Stomach (tissue), 4 donors: Measurements from ENCODE around the gene CAV2.

Experiments used
- EP300 ChIP-seq: sonication (generic); formaldehyde crosslinking; IDR thresholded peaks from one replicate; pipeline ENCODE4 v1.6.1; 2017; ENCODE audit warnings: antibody characterized with exemption
- POLR2A ChIP-seq, 4 donors: fragments of 450-650 bp; IDR thresholded peaks; one replicate each; pipeline ENCODE4 v1.6.1; 2016; ENCODE audit warnings: antibody characterized with exemption in 4 of 4, control low read depth in 2 of 4, mild to moderate bottlenecking in 1 of 4, moderate library complexity in 1 of 4
- POLR2AphosphoS5 ChIP-seq, 3 donors: sonication (generic); formaldehyde crosslinking; IDR thresholded peaks; one replicate each; pipeline ENCODE4 v1.6.1; 2016; ENCODE audit warnings: antibody characterized with exemption in 3 of 3
- TF ChIP-seq, protein P1 (sequence below), 7 experiments: fragments of 450-650 bp in 4 of 7; fragments of 200-600 bp in 3 of 7; sonication (generic) in 3 of 7; IDR thresholded peaks; one replicate each; pipeline ENCODE4 v1.5.1; 2016 to 2019; ENCODE audit warnings: antibody characterized with exemption in 7 of 7, control low read depth in 2 of 7, mild to moderate bottlenecking in 1 of 7

DNA sequence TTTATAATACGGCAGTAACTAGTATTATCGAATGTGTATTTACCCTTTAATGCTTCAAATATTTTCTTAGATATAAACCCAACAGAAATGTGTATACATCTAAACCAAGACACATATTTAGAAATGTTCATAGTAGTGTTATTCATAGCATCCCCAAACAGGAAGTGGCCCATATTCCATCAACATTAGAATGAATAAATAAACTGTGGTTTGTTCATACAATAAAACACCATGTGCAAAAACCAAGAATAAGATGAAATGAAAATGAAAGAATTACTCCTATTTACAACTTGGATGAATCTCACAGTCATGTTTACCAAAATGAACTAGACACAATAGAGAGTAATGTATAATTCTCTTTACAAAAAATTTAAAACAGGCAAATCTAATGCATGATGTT lies 9.2 kb upstream of the CAV2 start:
- TF ChIP-seq POLR2A (IDR thresholded peaks at IDR 0.05) (no peak), POLR2AphosphoS5 (IDR thresholded peaks at IDR 0.05) (no peak), EP300 (no peak)
- TF ChIP-seq, protein P1, sequence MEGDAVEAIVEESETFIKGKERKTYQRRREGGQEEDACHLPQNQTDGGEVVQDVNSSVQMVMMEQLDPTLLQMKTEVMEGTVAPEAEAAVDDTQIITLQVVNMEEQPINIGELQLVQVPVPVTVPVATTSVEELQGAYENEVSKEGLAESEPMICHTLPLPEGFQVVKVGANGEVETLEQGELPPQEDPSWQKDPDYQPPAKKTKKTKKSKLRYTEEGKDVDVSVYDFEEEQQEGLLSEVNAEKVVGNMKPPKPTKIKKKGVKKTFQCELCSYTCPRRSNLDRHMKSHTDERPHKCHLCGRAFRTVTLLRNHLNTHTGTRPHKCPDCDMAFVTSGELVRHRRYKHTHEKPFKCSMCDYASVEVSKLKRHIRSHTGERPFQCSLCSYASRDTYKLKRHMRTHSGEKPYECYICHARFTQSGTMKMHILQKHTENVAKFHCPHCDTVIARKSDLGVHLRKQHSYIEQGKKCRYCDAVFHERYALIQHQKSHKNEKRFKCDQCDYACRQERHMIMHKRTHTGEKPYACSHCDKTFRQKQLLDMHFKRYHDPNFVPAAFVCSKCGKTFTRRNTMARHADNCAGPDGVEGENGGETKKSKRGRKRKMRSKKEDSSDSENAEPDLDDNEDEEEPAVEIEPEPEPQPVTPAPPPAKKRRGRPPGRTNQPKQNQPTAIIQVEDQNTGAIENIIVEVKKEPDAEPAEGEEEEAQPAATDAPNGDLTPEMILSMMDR (IDR thresholded peaks at IDR 0.05): no peak
